CD14-positive monocyte (primary cell): Measurements from ENCODE around the gene CCDC34. TPM values are rescaled to one million over a fixed set of nuclear protein-coding genes. Genes with fewer than 3 reads are reported as not detected.

ENCODE experiments used
- DNase-seq, 3 donors: peaks; one replicate each; pipeline ENCODE4 v3.0.0-alpha.2; 2011 to 2022
- H2AFZ ChIP-seq: 2 replicates; pipeline ENCODE4 v1.6.0; 2012; ENCODE audit warnings: mild to moderate bottlenecking, low read depth, low read length, inconsistent platforms; ENCODE audit not compliant: insufficient read depth, poor library complexity, severe bottlenecking
- H3K27ac ChIP-seq, 2 donors: 1 replicate in 1 of 2; 2 replicates in 1 of 2; pipeline ENCODE4 v1.5.1; 2012 to 2013; ENCODE audit warnings: low read length in 2 of 2, control low read depth in 1 of 2, inconsistent platforms in 1 of 2, low read depth in 1 of 2, mild to moderate bottlenecking in 1 of 2
- H3K27me3 ChIP-seq, 2 donors: one replicate each; pipeline versions ENCODE4 v1.6.0 to v1.6.1; 2011 to 2013; ENCODE audit warnings: low read length in 2 of 2; ENCODE audit not compliant: control insufficient read depth in 2 of 2, insufficient read depth in 2 of 2
- H3K36me3 ChIP-seq, 2 donors: replicated peaks in 1 of 2; 1 replicate in 1 of 2; 2 replicates in 1 of 2; pipeline versions ENCODE4 v1.5.1 to v1.6.1; 2012 to 2013; ENCODE audit warnings: low read length in 2 of 2, control low read depth in 1 of 2, inconsistent platforms in 1 of 2, mild to moderate bottlenecking in 1 of 2; ENCODE audit not compliant: insufficient read depth in 2 of 2, control insufficient read depth in 1 of 2
- H3K4me1 ChIP-seq, 2 donors: 1 replicate in 1 of 2; 2 replicates in 1 of 2; pipeline versions ENCODE4 v1.5.1 to v1.6.1; 2012 to 2013; ENCODE audit warnings: low read length in 2 of 2, control low read depth in 1 of 2, inconsistent platforms in 1 of 2, mild to moderate bottlenecking in 1 of 2, moderate library complexity in 1 of 2; ENCODE audit not compliant: insufficient read depth in 2 of 2, control insufficient read depth in 1 of 2
- H3K4me2 ChIP-seq: replicated peaks from 2 replicates; pipeline ENCODE3; 2012; ENCODE audit warnings: low read length, moderate library complexity, mild to moderate bottlenecking; ENCODE audit not compliant: poor library complexity, severe bottlenecking; ENCODE audit errors: extremely low read depth
- H3K4me3 ChIP-seq, 3 experiments: fragments of 200-600 bp in 1 of 3; sonication (generic) in 1 of 3; replicated peaks in 1 of 3; 1 replicate in 2 of 3; 2 replicates in 1 of 3; pipeline ENCODE4 v1.5.1; 2011 to 2013; ENCODE audit warnings: low read length in 3 of 3, mild to moderate bottlenecking in 3 of 3, control low read depth in 2 of 3, low read depth in 2 of 3, inconsistent platforms in 1 of 3, moderate library complexity in 1 of 3
- H3K79me2 ChIP-seq: 2 replicates; pipeline ENCODE4 v1.6.0; 2012; ENCODE audit warnings: mild to moderate bottlenecking, control low read depth, inconsistent platforms, low read length, moderate library complexity; ENCODE audit not compliant: insufficient read depth
- H3K9ac ChIP-seq: 2 replicates; pipeline ENCODE4 v1.6.0; 2017; ENCODE audit warnings: low read length, mild to moderate bottlenecking; ENCODE audit not compliant: insufficient read depth, poor library complexity, severe bottlenecking
- H3K9me3 ChIP-seq, 2 donors: replicated peaks in 1 of 2; 1 replicate in 1 of 2; 2 replicates in 1 of 2; pipeline versions ENCODE4 v1.5.1 to v1.6.1; 2012 to 2013; ENCODE audit warnings: low read length in 2 of 2, control low read depth in 1 of 2; ENCODE audit not compliant: control insufficient read depth in 1 of 2, insufficient read depth in 1 of 2
- H4K20me1 ChIP-seq: 2 replicates; pipeline ENCODE4 v1.6.0; 2012; ENCODE audit warnings: mild to moderate bottlenecking, low read length, control low read depth, moderate library complexity; ENCODE audit not compliant: insufficient read depth
- H3K27ac Mint-ChIP-seq, 7 donors: one replicate each; pipeline ENCODE4 v1.8.0; 2020; ENCODE audit warnings: mild to moderate bottlenecking in 7 of 7, mixed read lengths in 7 of 7, moderate library complexity in 6 of 7, inconsistent platforms in 2 of 7
- H3K27me3 Mint-ChIP-seq, 3 donors: one replicate each; pipeline ENCODE4 v1.8.0; 2021 to 2022; ENCODE audit warnings: low read depth in 3 of 3, mild to moderate bottlenecking in 3 of 3, mixed read lengths in 3 of 3, moderate library complexity in 3 of 3, inconsistent platforms in 1 of 3
- H3K36me3 Mint-ChIP-seq, 2 donors: one replicate each; pipeline ENCODE4 v1.8.0; 2020; ENCODE audit warnings: mixed read lengths in 2 of 2, inconsistent platforms in 1 of 2, mild to moderate bottlenecking in 1 of 2
- H3K4me1 Mint-ChIP-seq: one replicate; pipeline ENCODE4 v1.8.0; 2020; ENCODE audit warnings: mild to moderate bottlenecking, mixed read lengths
- H3K4me3 Mint-ChIP-seq, 2 donors: one replicate each; pipeline ENCODE4 v1.8.0; 2020; ENCODE audit warnings: mild to moderate bottlenecking in 2 of 2, mixed read lengths in 2 of 2, moderate library complexity in 1 of 2
- H3K9me3 Mint-ChIP-seq, 7 donors: one replicate each; pipeline ENCODE4 v1.8.0; 2020 to 2022; ENCODE audit warnings: mixed read lengths in 7 of 7, mild to moderate bottlenecking in 6 of 7, moderate library complexity in 6 of 7, inconsistent platforms in 2 of 7
- WGBS: methylation state at CpG from one replicate; pipeline ENCODE4 v1.1.5; 2013; ENCODE audit warnings: missing lambda C conversion rate; ENCODE audit not compliant: insufficient coverage; 5-methylcytosine and 5-hydroxymethylcytosine counted together
- intact Hi-C, 2 donors: fragments of 100-400 bp; cut with micrococcal nuclease; formaldehyde crosslinking; loops; one replicate each; pipeline versions ENCODE4 v1.15.0 to v1.15.1; 2023
- polyA plus RNA-seq, 3 donors: library from polyadenylated mRNA; depleted of rRNA in 1 of 3; unstranded in 2 of 3; stranded (reverse) in 1 of 3; fragments of 300-500 nt in 2 of 3; fragments of >200 nt in 1 of 3; fragmentation: Illumina TruSeq in 2 of 3; gene quantifications; 1 replicate in 2 of 3; 2 replicates in 1 of 3; pipeline ENCODE4 v1.2.3, GENCODE V29; 2012 to 2021
- TF ChIP-seq, protein P1 (sequence below): fragments of 200-600 bp; IDR thresholded peaks from one replicate; pipeline ENCODE4 v1.8.0; 2022; ENCODE audit warnings: antibody characterized with exemption, mild to moderate bottlenecking

The CCDC34 gene
- polyA plus RNA-seq, 3 donors = 0.08 to 0.11 (median 0.11) TPM

DNA sequence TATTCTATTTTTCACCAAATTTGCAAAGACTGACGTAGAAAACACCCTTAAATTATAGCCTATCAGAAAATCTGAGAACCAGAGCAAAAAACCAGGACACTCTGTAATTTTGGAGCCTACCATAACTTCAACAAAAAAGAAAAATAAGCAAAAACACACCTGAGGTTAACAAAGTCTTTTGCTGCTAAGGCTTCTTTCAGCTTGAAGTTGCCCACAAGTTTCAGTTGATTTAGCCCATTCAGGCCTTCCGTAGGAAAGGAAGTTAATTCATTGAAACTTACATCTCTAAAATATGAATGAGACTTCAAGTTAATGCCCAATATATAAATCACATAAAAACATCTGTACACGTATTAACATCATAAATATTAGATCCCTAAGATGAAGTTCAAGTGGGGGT lies 10.4 kb upstream of the CCDC34 start:
- no peaks in the 10 kb centered on the region for H3K4me1 Mint-ChIP-seq
- H3K4me3 Mint-ChIP-seq = no peak overlapping the region
- Histone ChIP-seq H3K9ac (no peak overlapping the region), H3K4me2 (no peak overlapping the region), H3K79me2 (no peaks in the 10 kb centered on the region), H3K4me3 (no peak overlapping the region), H3K9me3 (no peaks in the 10 kb centered on the region), H3K36me3 (no peaks in the 10 kb centered on the region), H3K27ac (no peak overlapping the region), H3K27me3 (no peaks in the 10 kb centered on the region), H3K4me1 (no peaks in the 10 kb centered on the region), H4K20me1 (no peaks in the 10 kb centered on the region), H2AFZ (no peak overlapping the region)
- WGBS = no CpG with 5 or more reads among the region's 3 CpGs
- no peaks in the 10 kb centered on the region for H3K9me3 Mint-ChIP-seq
- H3K36me3 Mint-ChIP-seq = no peaks in the 10 kb centered on the region
- H3K27ac Mint-ChIP-seq = no peak overlapping the region
- H3K27me3 Mint-ChIP-seq = no peaks in the 10 kb centered on the region
- intact Hi-C loops = no loop called here
- TF ChIP-seq, protein P1, sequence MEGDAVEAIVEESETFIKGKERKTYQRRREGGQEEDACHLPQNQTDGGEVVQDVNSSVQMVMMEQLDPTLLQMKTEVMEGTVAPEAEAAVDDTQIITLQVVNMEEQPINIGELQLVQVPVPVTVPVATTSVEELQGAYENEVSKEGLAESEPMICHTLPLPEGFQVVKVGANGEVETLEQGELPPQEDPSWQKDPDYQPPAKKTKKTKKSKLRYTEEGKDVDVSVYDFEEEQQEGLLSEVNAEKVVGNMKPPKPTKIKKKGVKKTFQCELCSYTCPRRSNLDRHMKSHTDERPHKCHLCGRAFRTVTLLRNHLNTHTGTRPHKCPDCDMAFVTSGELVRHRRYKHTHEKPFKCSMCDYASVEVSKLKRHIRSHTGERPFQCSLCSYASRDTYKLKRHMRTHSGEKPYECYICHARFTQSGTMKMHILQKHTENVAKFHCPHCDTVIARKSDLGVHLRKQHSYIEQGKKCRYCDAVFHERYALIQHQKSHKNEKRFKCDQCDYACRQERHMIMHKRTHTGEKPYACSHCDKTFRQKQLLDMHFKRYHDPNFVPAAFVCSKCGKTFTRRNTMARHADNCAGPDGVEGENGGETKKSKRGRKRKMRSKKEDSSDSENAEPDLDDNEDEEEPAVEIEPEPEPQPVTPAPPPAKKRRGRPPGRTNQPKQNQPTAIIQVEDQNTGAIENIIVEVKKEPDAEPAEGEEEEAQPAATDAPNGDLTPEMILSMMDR = no peak
- DNase-seq = no peak

DNA sequence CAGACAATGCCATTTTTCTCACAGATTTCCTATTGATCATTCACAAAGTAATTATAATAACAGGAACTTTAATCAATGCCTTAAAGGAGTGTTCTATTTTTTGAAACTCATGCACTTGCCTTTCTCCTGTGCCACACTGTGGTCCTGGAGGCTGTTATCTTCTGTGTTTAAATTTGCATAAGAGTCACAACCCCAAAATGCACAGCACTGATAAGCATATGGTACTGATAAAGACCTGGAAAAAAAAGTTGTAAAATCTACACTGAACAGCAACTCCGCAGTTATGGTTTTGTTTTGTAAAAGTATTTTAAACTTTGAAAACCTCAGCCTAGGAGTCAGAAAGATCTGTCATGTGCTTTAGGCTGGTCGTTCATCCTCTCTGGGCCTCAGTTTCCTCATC lies 9.1 kb upstream of the CCDC34 start:
- Mint-ChIP-seq H3K36me3 (no peaks in the 10 kb centered on the region), H3K9me3 (no peaks in the 10 kb centered on the region)
- H4K20me1 ChIP-seq = no peaks in the 10 kb centered on the region

More for the DNA sequence above, 9.1 kb upstream of the CCDC34 start:
- intact Hi-C loops = no loop called here
- no peak overlapping the region for H2AFZ ChIP-seq
- no peak overlapping the region for H3K27ac Mint-ChIP-seq
- H3K4me1 ChIP-seq = no peaks in the 10 kb centered on the region
- no peak overlapping the region for H3K4me2 ChIP-seq
- no peak for DNase-seq
- WGBS = 100% methylated on average over 1 of the region's 2 CpGs
- H3K79me2 ChIP-seq = no peaks in the 10 kb centered on the region
- TF ChIP-seq, protein P1 = no peak
- H3K9me3 ChIP-seq = no peaks in the 10 kb centered on the region
- no peak overlapping the region for H3K27ac ChIP-seq
- no peak overlapping the region for H3K4me3 Mint-ChIP-seq
- H3K4me3 ChIP-seq = no peak overlapping the region
- H3K27me3 ChIP-seq = no peaks in the 10 kb centered on the region
- no peaks in the 10 kb centered on the region for H3K27me3 Mint-ChIP-seq
- H3K36me3 ChIP-seq = no peaks in the 10 kb centered on the region
- no peaks in the 10 kb centered on the region for H3K4me1 Mint-ChIP-seq
- no peak overlapping the region for H3K9ac ChIP-seq
